Non-pigmented ciliary epithelial cell (primary cell): Measurements from ENCODE around the gene WBP1.
"Not testable (repeated sequence)": the region's sequence is repeated elsewhere in the genome, so short reads cannot be mapped to it uniquely, and the experiment has no call there.

Experiments
- DNase-seq: peaks from one replicate; pipeline ENCODE4 v3.0.0-alpha.2; 2010; ENCODE audit warnings: low read depth

WBP1 gene

GRCh38 chr2:74427551-74427950 is 30.7 kb upstream of the WBP1 start:
- no peak for DNase-seq

- no peak for DNase-seq
Measured at GRCh38 chr2:74428675-74429074, 29.6 kb upstream of the WBP1 start.

GRCh38 chr2:74429487-74430451 is 28.5 kb upstream of the WBP1 start:
- no peak for DNase-seq

- DNase-seq: no peak
Measured at GRCh38 chr2:74430502-74430901, 27.7 kb upstream of the WBP1 start.

- DNase-seq: no peak
Measured at GRCh38 chr2:74436111-74436805, 22.0 kb upstream of the WBP1 start.

- DNase-seq: no peak
Measured at GRCh38 chr2:74436848-74437695, 21.2 kb upstream of the WBP1 start.

GRCh38 chr2:74438248-74438647 is 20.0 kb upstream of the WBP1 start:
- no peak for DNase-seq

GRCh38 chr2:74439373-74439772 is 18.9 kb upstream of the WBP1 start:
- no peak for DNase-seq

GRCh38 chr2:74439803-74440377 is 18.3 kb upstream of the WBP1 start:
- DNase-seq: no peak

- no peak for DNase-seq
Measured at GRCh38 chr2:74440378-74441169, 17.7 kb upstream of the WBP1 start.

- DNase-seq: no peak
Measured at GRCh38 chr2:74441170-74441689, 17.0 kb upstream of the WBP1 start.

- DNase-seq: no peak
Measured at GRCh38 chr2:74441690-74442482, 16.4 kb upstream of the WBP1 start, which contains the start of gene RTKN. Gene RTKN (minus strand): TSS chr2:74441937. CDS start chr2:74441816, 121 bp downstream.

- DNase-seq: not testable (repeated sequence)
Measured at GRCh38 chr2:74442483-74443297, 15.5 kb upstream of the WBP1 start.

GRCh38 chr2:74444498-74445318 is 13.5 kb upstream of the WBP1 start:
- no peak for DNase-seq

- DNase-seq: no peak
Measured at GRCh38 chr2:74447230-74447999, 10.8 kb upstream of the WBP1 start.

GRCh38 chr2:74448771-74449170 is 9.5 kb upstream of the WBP1 start:
- no peak for DNase-seq

GRCh38 chr2:74450570-74451190 is 7.6 kb upstream of the WBP1 start:
- no peak for DNase-seq
